ENCODE data around the gene MALL.

DNA sequence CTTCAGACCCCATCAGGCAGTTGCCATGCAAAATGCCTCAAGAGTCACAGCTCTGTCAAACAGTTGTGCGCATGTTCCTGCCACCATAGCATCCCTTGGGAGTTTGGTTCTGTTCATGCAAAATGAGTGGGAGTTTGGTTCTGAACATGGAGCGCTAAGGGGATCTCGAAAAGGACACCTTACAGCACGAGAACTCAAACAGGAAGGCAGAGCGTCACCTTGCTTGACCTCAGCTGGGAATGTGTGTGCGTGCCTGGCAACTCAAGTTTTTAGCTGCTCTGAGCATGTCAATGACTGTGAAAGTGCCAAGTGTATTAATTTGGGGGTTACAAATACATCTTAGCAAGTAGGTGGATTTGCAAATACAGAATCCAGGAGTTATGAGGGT is 16.6 kb downstream of the MALL start:
- TF ChIP-seq, protein P1, sequence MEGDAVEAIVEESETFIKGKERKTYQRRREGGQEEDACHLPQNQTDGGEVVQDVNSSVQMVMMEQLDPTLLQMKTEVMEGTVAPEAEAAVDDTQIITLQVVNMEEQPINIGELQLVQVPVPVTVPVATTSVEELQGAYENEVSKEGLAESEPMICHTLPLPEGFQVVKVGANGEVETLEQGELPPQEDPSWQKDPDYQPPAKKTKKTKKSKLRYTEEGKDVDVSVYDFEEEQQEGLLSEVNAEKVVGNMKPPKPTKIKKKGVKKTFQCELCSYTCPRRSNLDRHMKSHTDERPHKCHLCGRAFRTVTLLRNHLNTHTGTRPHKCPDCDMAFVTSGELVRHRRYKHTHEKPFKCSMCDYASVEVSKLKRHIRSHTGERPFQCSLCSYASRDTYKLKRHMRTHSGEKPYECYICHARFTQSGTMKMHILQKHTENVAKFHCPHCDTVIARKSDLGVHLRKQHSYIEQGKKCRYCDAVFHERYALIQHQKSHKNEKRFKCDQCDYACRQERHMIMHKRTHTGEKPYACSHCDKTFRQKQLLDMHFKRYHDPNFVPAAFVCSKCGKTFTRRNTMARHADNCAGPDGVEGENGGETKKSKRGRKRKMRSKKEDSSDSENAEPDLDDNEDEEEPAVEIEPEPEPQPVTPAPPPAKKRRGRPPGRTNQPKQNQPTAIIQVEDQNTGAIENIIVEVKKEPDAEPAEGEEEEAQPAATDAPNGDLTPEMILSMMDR (IDR thresholded peaks at IDR 0.05) = no peak
- no peak for TF ChIP-seq SMC3 (IDR thresholded peaks at IDR 0.05)
- no peak for TF ChIP-seq EP300 (IDR thresholded peaks at IDR 0.05)
- TF ChIP-seq, protein P2, sequence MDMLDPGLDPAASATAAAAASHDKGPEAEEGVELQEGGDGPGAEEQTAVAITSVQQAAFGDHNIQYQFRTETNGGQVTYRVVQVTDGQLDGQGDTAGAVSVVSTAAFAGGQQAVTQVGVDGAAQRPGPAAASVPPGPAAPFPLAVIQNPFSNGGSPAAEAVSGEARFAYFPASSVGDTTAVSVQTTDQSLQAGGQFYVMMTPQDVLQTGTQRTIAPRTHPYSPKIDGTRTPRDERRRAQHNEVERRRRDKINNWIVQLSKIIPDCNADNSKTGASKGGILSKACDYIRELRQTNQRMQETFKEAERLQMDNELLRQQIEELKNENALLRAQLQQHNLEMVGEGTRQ (IDR thresholded peaks at IDR 0.05) = no peak
- TF ChIP-seq, protein P3, sequence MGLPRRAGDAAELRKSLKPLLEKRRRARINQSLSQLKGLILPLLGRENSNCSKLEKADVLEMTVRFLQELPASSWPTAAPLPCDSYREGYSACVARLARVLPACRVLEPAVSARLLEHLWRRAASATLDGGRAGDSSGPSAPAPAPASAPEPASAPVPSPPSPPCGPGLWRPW (IDR thresholded peaks at IDR 0.05) = no peak
- TF ChIP-seq, protein P4, sequence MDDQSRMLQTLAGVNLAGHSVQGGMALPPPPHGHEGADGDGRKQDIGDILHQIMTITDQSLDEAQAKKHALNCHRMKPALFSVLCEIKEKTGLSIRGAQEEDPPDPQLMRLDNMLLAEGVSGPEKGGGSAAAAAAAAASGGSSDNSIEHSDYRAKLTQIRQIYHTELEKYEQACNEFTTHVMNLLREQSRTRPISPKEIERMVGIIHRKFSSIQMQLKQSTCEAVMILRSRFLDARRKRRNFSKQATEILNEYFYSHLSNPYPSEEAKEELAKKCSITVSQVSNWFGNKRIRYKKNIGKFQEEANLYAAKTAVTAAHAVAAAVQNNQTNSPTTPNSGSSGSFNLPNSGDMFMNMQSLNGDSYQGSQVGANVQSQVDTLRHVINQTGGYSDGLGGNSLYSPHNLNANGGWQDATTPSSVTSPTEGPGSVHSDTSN (IDR thresholded peaks at IDR 0.05) = no peak
- no peak for TF ChIP-seq CHD2 (IDR thresholded peaks at IDR 0.05; ENCODE audit: low read length, partially characterized antibody)
- no peak for TF ChIP-seq KDM1A (IDR thresholded peaks at IDR 0.05; ENCODE audit: low read depth)
- TF ChIP-seq EHMT2 (IDR thresholded peaks at IDR 0.05; ENCODE audit: low read depth) = no peak
- TF ChIP-seq, protein P5, sequence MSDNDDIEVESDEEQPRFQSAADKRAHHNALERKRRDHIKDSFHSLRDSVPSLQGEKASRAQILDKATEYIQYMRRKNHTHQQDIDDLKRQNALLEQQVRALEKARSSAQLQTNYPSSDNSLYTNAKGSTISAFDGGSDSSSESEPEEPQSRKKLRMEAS (IDR thresholded peaks at IDR 0.05) = no peak
- TF ChIP-seq CBX2 (IDR thresholded peaks at IDR 0.05; ENCODE audit: borderline replicate concordance, low read depth) = no peak

Measured in A549 (cell line).